Measurements from ENCODE around the gene SLC13A3. TPM values are rescaled to one million over a fixed set of nuclear protein-coding genes. Genes with fewer than 3 reads are reported as not detected.

Gene SLC13A3
- total RNA-seq, 4 donors from 2014 or later = 1.1 to 8.9 (median 4.2) TPM

DNA sequence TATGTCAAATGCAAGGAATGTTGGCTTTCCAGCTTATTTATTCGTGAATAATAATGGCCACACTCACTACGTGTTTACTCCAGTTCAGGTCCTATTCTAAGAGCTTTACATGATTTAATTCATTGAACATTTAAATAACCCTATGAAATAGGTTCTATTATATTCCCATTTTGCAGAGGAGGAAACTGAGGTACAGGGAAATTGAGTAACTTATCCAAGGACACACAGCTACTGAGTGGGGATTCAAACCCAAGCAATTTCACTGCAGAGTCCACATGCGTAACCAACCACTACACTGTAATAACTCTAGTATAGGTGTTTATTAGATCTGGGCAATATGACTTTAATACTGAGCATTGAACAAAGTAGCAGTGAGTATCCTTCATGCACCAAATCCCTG, 12.3 kb upstream of the SLC13A3 start:
- Histone ChIP-seq H3K36me3 (no peaks in the 10 kb centered on the region), H3K27ac (no peak overlapping the region), H3K9me3 (no peaks in the 10 kb centered on the region), H3K4me3 (no peak overlapping the region), H3K4me1 (no peaks in the 10 kb centered on the region), H3K27me3 (no peaks in the 10 kb centered on the region)
- no peak for DNase-seq (ENCODE audit: low spot score in 2 of 2)
- TF ChIP-seq, protein P1, sequence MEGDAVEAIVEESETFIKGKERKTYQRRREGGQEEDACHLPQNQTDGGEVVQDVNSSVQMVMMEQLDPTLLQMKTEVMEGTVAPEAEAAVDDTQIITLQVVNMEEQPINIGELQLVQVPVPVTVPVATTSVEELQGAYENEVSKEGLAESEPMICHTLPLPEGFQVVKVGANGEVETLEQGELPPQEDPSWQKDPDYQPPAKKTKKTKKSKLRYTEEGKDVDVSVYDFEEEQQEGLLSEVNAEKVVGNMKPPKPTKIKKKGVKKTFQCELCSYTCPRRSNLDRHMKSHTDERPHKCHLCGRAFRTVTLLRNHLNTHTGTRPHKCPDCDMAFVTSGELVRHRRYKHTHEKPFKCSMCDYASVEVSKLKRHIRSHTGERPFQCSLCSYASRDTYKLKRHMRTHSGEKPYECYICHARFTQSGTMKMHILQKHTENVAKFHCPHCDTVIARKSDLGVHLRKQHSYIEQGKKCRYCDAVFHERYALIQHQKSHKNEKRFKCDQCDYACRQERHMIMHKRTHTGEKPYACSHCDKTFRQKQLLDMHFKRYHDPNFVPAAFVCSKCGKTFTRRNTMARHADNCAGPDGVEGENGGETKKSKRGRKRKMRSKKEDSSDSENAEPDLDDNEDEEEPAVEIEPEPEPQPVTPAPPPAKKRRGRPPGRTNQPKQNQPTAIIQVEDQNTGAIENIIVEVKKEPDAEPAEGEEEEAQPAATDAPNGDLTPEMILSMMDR (IDR thresholded peaks at IDR 0.05) = no peak
- TF ChIP-seq POLR2AphosphoS5 (IDR thresholded peaks at IDR 0.05) (no peak), POLR2A (IDR thresholded peaks at IDR 0.05) (no peak), EP300 (IDR thresholded peaks at IDR 0.05) (no peak)
- 91% methylated on average over 3 of the region's 3 CpGs for WGBS

DNA sequence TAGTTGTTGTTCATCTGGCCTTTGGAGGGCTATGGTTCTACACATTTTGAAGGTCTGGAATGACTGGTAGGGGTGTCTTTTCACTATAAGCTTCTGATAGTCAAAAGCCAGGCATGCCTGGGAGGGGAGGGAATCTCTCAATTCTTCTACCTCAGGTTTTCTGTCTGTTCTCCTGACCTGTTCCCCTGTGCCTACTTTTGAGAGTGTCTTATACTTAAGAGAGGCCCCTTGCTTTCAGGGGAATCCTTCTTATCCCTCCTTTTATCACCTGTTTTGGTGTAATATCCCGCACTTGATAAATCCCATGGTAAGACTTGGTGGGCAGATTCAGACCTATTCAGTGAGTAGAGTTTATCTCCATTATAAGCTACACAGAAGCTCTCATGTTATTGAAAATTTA, 10.4 kb upstream of the SLC13A3 start:
- 100% methylated on average over 1 of the region's 1 CpG for WGBS
- H3K27me3 ChIP-seq = no peaks in the 10 kb centered on the region
- H3K9me3 ChIP-seq = no peaks in the 10 kb centered on the region
- H3K27ac ChIP-seq = no peak overlapping the region
- H3K4me3 ChIP-seq = no peak overlapping the region
- DNase-seq (ENCODE audit: low spot score in 2 of 2) = no peak
- H3K36me3 ChIP-seq = no peaks in the 10 kb centered on the region
- H3K4me1 ChIP-seq = no peaks in the 10 kb centered on the region
- TF ChIP-seq POLR2A (IDR thresholded peaks at IDR 0.05) (no peak), EP300 (IDR thresholded peaks at IDR 0.05) (no peak), POLR2AphosphoS5 (IDR thresholded peaks at IDR 0.05) (no peak)
- TF ChIP-seq, protein P1 (IDR thresholded peaks at IDR 0.05) = no peak

DNA sequence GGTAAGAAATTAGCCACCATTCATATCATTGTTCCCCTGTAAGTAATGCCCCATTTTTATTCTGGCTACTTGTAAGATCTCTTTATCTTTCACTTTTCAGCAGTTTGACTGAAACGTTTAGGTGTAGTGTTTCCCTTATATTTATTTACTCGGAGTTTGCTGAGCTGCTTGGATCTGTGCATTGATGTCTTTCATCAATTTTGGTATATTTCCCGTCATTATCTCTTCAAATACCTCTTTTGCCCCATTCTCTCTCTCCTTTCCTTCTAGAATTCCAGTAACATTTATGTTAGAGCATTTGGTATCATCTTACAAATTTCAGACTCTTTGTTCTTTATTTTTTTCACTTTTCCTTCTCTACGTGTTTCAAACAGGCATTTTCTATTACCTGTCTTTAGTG, 9.2 kb upstream of the SLC13A3 start:
- DNase-seq (ENCODE audit: low spot score in 2 of 2) = no peak
- H3K36me3 ChIP-seq = no peaks in the 10 kb centered on the region
- 91% methylated on average over 4 of the region's 4 CpGs for WGBS
- H3K4me3 ChIP-seq = no peak overlapping the region
- TF ChIP-seq POLR2AphosphoS5 (IDR thresholded peaks at IDR 0.05) (no peak), POLR2A (IDR thresholded peaks at IDR 0.05) (no peak), EP300 (IDR thresholded peaks at IDR 0.05) (no peak)
- TF ChIP-seq, protein P1 (IDR thresholded peaks at IDR 0.05) = no peak
- no peaks in the 10 kb centered on the region for H3K4me1 ChIP-seq
- no peak overlapping the region for H3K27ac ChIP-seq
- no peaks in the 10 kb centered on the region for H3K9me3 ChIP-seq
- H3K27me3 ChIP-seq = no peaks in the 10 kb centered on the region

GRCh38 chr20:46657618-46658017, 6.4 kb upstream of the SLC13A3 start:
- Histone ChIP-seq H3K36me3 (no peaks in the 10 kb centered on the region), H3K27me3 (peaks cover 1% of the 10 kb centered on the region), H3K4me1 (no peaks in the 10 kb centered on the region), H3K9me3 (no peaks in the 10 kb centered on the region), H3K4me3 (no peak overlapping the region), H3K27ac (no peak overlapping the region)
- no peak for DNase-seq (ENCODE audit: low spot score in 2 of 2)
- TF ChIP-seq POLR2A (IDR thresholded peaks at IDR 0.05) (no peak), POLR2AphosphoS5 (IDR thresholded peaks at IDR 0.05) (no peak), EP300 (IDR thresholded peaks at IDR 0.05) (no peak)
- TF ChIP-seq, protein P1 (IDR thresholded peaks at IDR 0.05) = no peak
- 76% methylated on average over 7 of the region's 7 CpGs for WGBS

DNA sequence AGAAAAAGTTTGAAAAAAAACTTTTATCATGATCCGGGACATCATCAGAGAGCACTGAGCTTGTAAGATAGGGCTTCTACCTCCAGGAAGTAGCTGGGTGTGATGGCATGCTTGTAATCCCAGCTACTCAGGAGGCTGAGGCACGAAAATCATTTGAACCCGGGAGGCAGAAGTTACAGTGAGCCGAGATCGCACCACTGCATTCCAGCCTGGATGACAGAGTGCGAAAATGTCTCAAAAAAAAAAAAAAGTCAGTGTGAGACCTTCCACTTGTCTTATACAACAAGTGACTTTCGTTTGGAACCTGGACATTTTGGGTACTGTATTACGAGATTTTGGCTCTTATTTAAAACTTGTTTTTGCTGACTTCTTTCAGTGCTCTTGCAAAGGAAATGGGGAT, 5.9 kb upstream of the SLC13A3 start:
- no peak for TF ChIP-seq EP300 (IDR thresholded peaks at IDR 0.05)
- no peak for TF ChIP-seq POLR2AphosphoS5 (IDR thresholded peaks at IDR 0.05)
- TF ChIP-seq, protein P1 (IDR thresholded peaks at IDR 0.05) = no peak
- TF ChIP-seq POLR2A (IDR thresholded peaks at IDR 0.05) = no peak
- no peaks in the 10 kb centered on the region for H3K9me3 ChIP-seq
- no peak for DNase-seq (ENCODE audit: low spot score in 2 of 2)
- H3K27me3 ChIP-seq = peaks cover 3% of the 10 kb centered on the region
- H3K4me1 ChIP-seq = no peaks in the 10 kb centered on the region
- H3K36me3 ChIP-seq = no peaks in the 10 kb centered on the region
- 91% methylated on average over 8 of the region's 8 CpGs for WGBS
- no peak overlapping the region for H3K4me3 ChIP-seq
- no peak overlapping the region for H3K27ac ChIP-seq

All from suprapubic skin (tissue), 4 donors.